ENCODE results near the gene DAGLA.

The DAGLA gene

GRCh38 chr11:61695917-61696316 is 15.7 kb downstream of the DAGLA start:
- no peak overlapping the region for H3K14ac ChIP-seq (ENCODE audit: low read length)
- no peak overlapping the region for H2BK12ac ChIP-seq (ENCODE audit: low read length)
- H3K36me3 ChIP-seq (replicated peaks in 1 of 2; ENCODE audit: control insufficient read depth in 2 of 2, insufficient read depth in 2 of 2, low read length in 2 of 2): no peaks in the 10 kb centered on the region
- H3K4me1 ChIP-seq (ENCODE audit: control insufficient read depth in 2 of 2, insufficient read depth in 1 of 2, low read depth in 1 of 2, low read length in 2 of 2): peaks cover 25 to 32% of the 10 kb centered on the region in 2 donors
- H3K79me1 ChIP-seq (ENCODE audit: low read depth, low read length): no peaks in the 10 kb centered on the region
- H2BK5ac ChIP-seq (ENCODE audit: low read length): no peak overlapping the region
- H3K27ac ChIP-seq (replicated peaks; ENCODE audit: low read length): no peak overlapping the region
- H3K9me3 ChIP-seq (replicated peaks in 1 of 2; ENCODE audit: control insufficient read depth in 2 of 2, insufficient read depth in 1 of 2, low read depth in 1 of 2, low read length in 2 of 2): no peaks in the 10 kb centered on the region
- peak overlapping the region; percentile 72 for H2AK5ac ChIP-seq (ENCODE audit: low read depth, low read length)
- H2BK15ac ChIP-seq (ENCODE audit: low read length): peak overlapping the region; percentile 45
- no peak overlapping the region for H3K4me3 ChIP-seq (ENCODE audit: low read length in 2 of 2)
- no peaks in the 10 kb centered on the region for H3K27me3 ChIP-seq (ENCODE audit: control insufficient read depth in 3 of 3, insufficient read depth in 3 of 3, low read depth in 1 of 3, low read length in 3 of 3)
- H3K18ac ChIP-seq (ENCODE audit: low read length): peak overlapping the region; percentile 55
- H4K8ac ChIP-seq (ENCODE audit: low read depth, low read length): no peak overlapping the region
- no peak overlapping the region for H3K4ac ChIP-seq (ENCODE audit: low read length)
- H4K91ac ChIP-seq (ENCODE audit: low read depth, low read length, poor library complexity): no peak overlapping the region
- DNase-seq (ENCODE audit: low spot score): no peak
- H3K9ac ChIP-seq (ENCODE audit: low read depth, low read length, poor library complexity): peak overlapping the region; percentile 24
- H3K4me2 ChIP-seq (ENCODE audit: insufficient read depth, low read length, poor library complexity, severe bottlenecking): no peak overlapping the region
- no CpG with 5 or more reads among the region's 17 CpGs for WGBS, 2 donors (ENCODE audit: extremely low coverage in 2 of 2, insufficient read length in 2 of 2, insufficient replicate concordance in 1 of 2)
- H2AFZ ChIP-seq (ENCODE audit: low read length): no peak overlapping the region
- H2BK120ac ChIP-seq (ENCODE audit: low read depth, low read length): no peak overlapping the region
- no peak overlapping the region for H3K23ac ChIP-seq (ENCODE audit: low read depth, low read length, poor library complexity)

DNA sequence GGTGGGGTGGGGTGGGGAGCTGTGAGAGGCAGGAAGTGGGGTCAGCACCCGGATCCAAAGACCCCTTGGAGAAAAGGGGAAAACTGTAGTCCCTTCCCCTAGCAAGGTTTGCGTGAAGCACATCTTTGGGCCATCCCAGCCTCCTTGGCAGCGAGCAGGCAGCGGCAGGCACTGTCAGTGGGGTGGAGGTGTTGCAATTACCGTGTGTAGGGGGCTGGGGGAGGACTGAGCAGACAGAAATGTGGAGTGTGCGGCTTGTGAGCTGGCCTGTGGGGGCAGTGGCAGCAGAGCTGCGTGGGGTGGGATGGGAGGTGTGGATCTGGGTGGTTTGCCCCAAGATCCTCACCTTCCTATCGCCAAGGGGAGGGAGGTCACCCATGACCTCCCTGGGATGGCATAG is 16.4 kb downstream of the DAGLA start:
- Histone ChIP-seq H3K23ac (ENCODE audit: low read depth, low read length, poor library complexity) (peak overlapping the region; percentile 16), H3K27ac (replicated peaks; ENCODE audit: low read length) (no peak overlapping the region), H3K36me3 (replicated peaks in 1 of 2; ENCODE audit: control insufficient read depth in 2 of 2, insufficient read depth in 2 of 2, low read length in 2 of 2) (no peaks in the 10 kb centered on the region), H3K79me1 (ENCODE audit: low read depth, low read length) (no peaks in the 10 kb centered on the region), H3K18ac (ENCODE audit: low read length) (peak overlapping the region; percentile 76), H3K4me1 (ENCODE audit: control insufficient read depth in 2 of 2, insufficient read depth in 1 of 2, low read depth in 1 of 2, low read length in 2 of 2) (peaks cover 21 to 32% of the 10 kb centered on the region in 2 donors), H2AFZ (ENCODE audit: low read length) (no peak overlapping the region), H3K9me3 (replicated peaks in 1 of 2; ENCODE audit: control insufficient read depth in 2 of 2, insufficient read depth in 1 of 2, low read depth in 1 of 2, low read length in 2 of 2) (no peaks in the 10 kb centered on the region), H2BK120ac (ENCODE audit: low read depth, low read length) (no peak overlapping the region), H2BK5ac (ENCODE audit: low read length) (no peak overlapping the region), H3K9ac (ENCODE audit: low read depth, low read length, poor library complexity) (no peak overlapping the region), H2BK15ac (ENCODE audit: low read length) (no peak overlapping the region), H2AK5ac (ENCODE audit: low read depth, low read length) (peak overlapping the region; percentile 7), H3K27me3 (ENCODE audit: control insufficient read depth in 3 of 3, insufficient read depth in 3 of 3, low read depth in 1 of 3, low read length in 3 of 3) (no peaks in the 10 kb centered on the region), H3K4me2 (ENCODE audit: insufficient read depth, low read length, poor library complexity, severe bottlenecking) (no peak overlapping the region), H3K4me3 (ENCODE audit: low read length in 2 of 2) (no peak overlapping the region), H4K8ac (ENCODE audit: low read depth, low read length) (no peak overlapping the region), H2BK12ac (ENCODE audit: low read length) (no peak overlapping the region), H3K14ac (ENCODE audit: low read length) (no peak overlapping the region), H3K4ac (ENCODE audit: low read length) (no peak overlapping the region), H4K91ac (ENCODE audit: low read depth, low read length, poor library complexity) (no peak overlapping the region)
- WGBS, 2 donors (ENCODE audit: extremely low coverage in 2 of 2, insufficient read length in 2 of 2, insufficient replicate concordance in 1 of 2): no CpG with 5 or more reads among the region's 8 CpGs
- DNase-seq (ENCODE audit: low spot score): no peak

DNA sequence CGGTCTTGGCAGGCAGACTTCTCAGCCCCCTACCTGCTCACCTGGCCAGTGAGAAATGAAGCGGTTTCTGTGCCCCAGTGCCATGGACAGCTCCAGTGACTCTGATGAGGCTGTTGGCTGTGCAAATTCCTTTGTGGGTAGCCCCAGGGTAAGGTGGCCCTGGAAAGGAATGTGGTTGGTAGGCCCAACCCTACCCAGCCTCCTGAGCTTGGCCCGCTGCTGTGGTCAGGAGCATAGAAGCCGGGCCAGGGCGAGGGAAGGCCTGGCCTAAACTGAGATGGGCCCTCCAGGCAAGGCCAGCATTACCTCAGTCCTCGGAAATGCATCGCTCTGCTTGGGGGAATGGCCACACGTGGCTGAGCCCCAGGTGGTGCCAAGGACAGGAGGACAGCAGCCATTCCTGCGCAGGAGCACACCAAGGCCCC is 16.9 kb downstream of the DAGLA start:
- no peak overlapping the region for H2BK15ac ChIP-seq (ENCODE audit: low read length)
- no CpG with 5 or more reads among the region's 9 CpGs for WGBS, 2 donors (ENCODE audit: extremely low coverage in 2 of 2, insufficient read length in 2 of 2, insufficient replicate concordance in 1 of 2)
- H3K27me3 ChIP-seq (ENCODE audit: control insufficient read depth in 3 of 3, insufficient read depth in 3 of 3, low read depth in 1 of 3, low read length in 3 of 3): no peaks in the 10 kb centered on the region
- no peak overlapping the region for H4K8ac ChIP-seq (ENCODE audit: low read depth, low read length)
- H2BK120ac ChIP-seq (ENCODE audit: low read depth, low read length): no peak overlapping the region
- no peak overlapping the region for H3K27ac ChIP-seq (replicated peaks; ENCODE audit: low read length)
- peak overlapping the region; percentile 82 for H4K91ac ChIP-seq (ENCODE audit: low read depth, low read length, poor library complexity)
- no peak for DNase-seq (ENCODE audit: low spot score)
- peak overlapping the region; percentile 7 for H2AK5ac ChIP-seq (ENCODE audit: low read depth, low read length)
- H3K4ac ChIP-seq (ENCODE audit: low read length): peak overlapping the region; percentile 59
- no peak overlapping the region for H2BK5ac ChIP-seq (ENCODE audit: low read length)
- no peak overlapping the region for H3K14ac ChIP-seq (ENCODE audit: low read length)
- peak overlapping the region; percentile 16 for H3K23ac ChIP-seq (ENCODE audit: low read depth, low read length, poor library complexity)
- peak overlapping the region; percentile 30 for H3K9ac ChIP-seq (ENCODE audit: low read depth, low read length, poor library complexity)
- H3K4me1 ChIP-seq (ENCODE audit: control insufficient read depth in 2 of 2, insufficient read depth in 1 of 2, low read depth in 1 of 2, low read length in 2 of 2): peaks cover 17 to 30% of the 10 kb centered on the region in 2 donors
- no peak overlapping the region for H3K18ac ChIP-seq (ENCODE audit: low read length)
- no peak overlapping the region for H3K4me2 ChIP-seq (ENCODE audit: insufficient read depth, low read length, poor library complexity, severe bottlenecking)
- H3K4me3 ChIP-seq (ENCODE audit: low read length in 2 of 2): no peak overlapping the region
- H3K79me1 ChIP-seq (ENCODE audit: low read depth, low read length): no peaks in the 10 kb centered on the region
- no peaks in the 10 kb centered on the region for H3K36me3 ChIP-seq (replicated peaks in 1 of 2; ENCODE audit: control insufficient read depth in 2 of 2, insufficient read depth in 2 of 2, low read length in 2 of 2)
- no peak overlapping the region for H2BK12ac ChIP-seq (ENCODE audit: low read length)
- no peak overlapping the region for H2AFZ ChIP-seq (ENCODE audit: low read length)
- no peaks in the 10 kb centered on the region for H3K9me3 ChIP-seq (replicated peaks in 1 of 2; ENCODE audit: control insufficient read depth in 2 of 2, insufficient read depth in 1 of 2, low read depth in 1 of 2, low read length in 2 of 2)

GRCh38 chr11:61697764-61698163 is 17.6 kb downstream of the DAGLA start:
- H3K18ac ChIP-seq (ENCODE audit: low read length): no peak overlapping the region
- no peak overlapping the region for H3K27ac ChIP-seq (replicated peaks; ENCODE audit: low read length)
- peak overlapping the region; percentile 42 for H3K14ac ChIP-seq (ENCODE audit: low read length)
- H2BK120ac ChIP-seq (ENCODE audit: low read depth, low read length): no peak overlapping the region
- no peaks in the 10 kb centered on the region for H3K27me3 ChIP-seq (ENCODE audit: control insufficient read depth in 3 of 3, insufficient read depth in 3 of 3, low read depth in 1 of 3, low read length in 3 of 3)
- peaks cover 17 to 30% of the 10 kb centered on the region in 2 donors for H3K4me1 ChIP-seq (ENCODE audit: control insufficient read depth in 2 of 2, insufficient read depth in 1 of 2, low read depth in 1 of 2, low read length in 2 of 2)
- H3K4me3 ChIP-seq (ENCODE audit: low read length in 2 of 2): no peak overlapping the region
- no peak overlapping the region for H3K4me2 ChIP-seq (ENCODE audit: insufficient read depth, low read length, poor library complexity, severe bottlenecking)
- H3K23ac ChIP-seq (ENCODE audit: low read depth, low read length, poor library complexity): no peak overlapping the region
- no peak overlapping the region for H4K91ac ChIP-seq (ENCODE audit: low read depth, low read length, poor library complexity)
- no peak overlapping the region for H2BK5ac ChIP-seq (ENCODE audit: low read length)
- H2BK15ac ChIP-seq (ENCODE audit: low read length): no peak overlapping the region
- H3K9me3 ChIP-seq (replicated peaks in 1 of 2; ENCODE audit: control insufficient read depth in 2 of 2, insufficient read depth in 1 of 2, low read depth in 1 of 2, low read length in 2 of 2): no peaks in the 10 kb centered on the region
- H2BK12ac ChIP-seq (ENCODE audit: low read length): no peak overlapping the region
- no peaks in the 10 kb centered on the region for H3K79me1 ChIP-seq (ENCODE audit: low read depth, low read length)
- H2AK5ac ChIP-seq (ENCODE audit: low read depth, low read length): peak overlapping the region; percentile 53
- no CpG with 5 or more reads among the region's 1 CpG for WGBS, 2 donors (ENCODE audit: extremely low coverage in 2 of 2, insufficient read length in 2 of 2, insufficient replicate concordance in 1 of 2)
- no peak overlapping the region for H3K9ac ChIP-seq (ENCODE audit: low read depth, low read length, poor library complexity)
- H3K4ac ChIP-seq (ENCODE audit: low read length): no peak overlapping the region
- no peak overlapping the region for H2AFZ ChIP-seq (ENCODE audit: low read length)
- no peak for DNase-seq (ENCODE audit: low spot score)
- H3K36me3 ChIP-seq (replicated peaks in 1 of 2; ENCODE audit: control insufficient read depth in 2 of 2, insufficient read depth in 2 of 2, low read length in 2 of 2): no peaks in the 10 kb centered on the region
- no peak overlapping the region for H4K8ac ChIP-seq (ENCODE audit: low read depth, low read length)

Data from neuronal stem cell (in vitro differentiated cells).